Right lobe of liver (tissue), 6 donors: Measurements from ENCODE around the gene TGFA. TPM values are rescaled to one million over a fixed set of nuclear protein-coding genes. Genes with fewer than 3 reads are reported as not detected.
"Not testable (repeated sequence)": the region's sequence is repeated elsewhere in the genome, so short reads cannot be mapped to it uniquely, and the experiment has no call there.

Source experiments
- ATAC-seq, 4 donors: fragments of 200-7000 bp; cut with Tn5 transposase; one replicate each; pipeline ENCODE4 v1.9.1; 2020; ENCODE audit warnings: mild to moderate bottlenecking in 4 of 4, moderate library complexity in 4 of 4
- DNase-seq, 3 donors: peaks; one replicate each; pipeline ENCODE4 v3.0.0-alpha.2; 2020
- H3K27ac ChIP-seq, 3 donors: fragments of 200-600 bp; one replicate each; pipeline ENCODE4 v1.8.0; 2022
- H3K27me3 ChIP-seq, 2 donors: fragments of 200-600 bp; one replicate each; pipeline ENCODE4 v1.8.0; 2022
- H3K36me3 ChIP-seq, 4 donors: fragments of 200-600 bp; sonication (generic) in 1 of 4; one replicate each; pipeline versions ENCODE4 v1.5.1 to v1.8.0; 2017 to 2022; ENCODE audit warnings: control low read depth in 1 of 4
- H3K4me1 ChIP-seq, 4 donors: fragments of 200-600 bp; sonication (generic) in 1 of 4; one replicate each; pipeline versions ENCODE4 v1.5.1 to v1.8.0; 2017 to 2022; ENCODE audit warnings: control low read depth in 1 of 4
- H3K4me3 ChIP-seq, 3 donors: fragments of 200-600 bp; one replicate each; pipeline ENCODE4 v1.8.0; 2022
- H3K9me3 ChIP-seq, 4 donors: fragments of 200-600 bp; sonication (generic) in 1 of 4; one replicate each; pipeline versions ENCODE4 v1.5.1 to v1.8.0; 2017 to 2022; ENCODE audit warnings: control low read depth in 1 of 4
- CTCF ChIP-seq, 4 donors: fragments of 200-600 bp in 3 of 4; fragments of 450-650 bp in 1 of 4; IDR thresholded peaks; one replicate each; pipeline versions ENCODE4 v1.5.1 to v1.8.0; 2016 to 2022; ENCODE audit warnings: antibody characterized with exemption in 4 of 4, mild to moderate bottlenecking in 2 of 4
- POLR2A ChIP-seq: fragments of 450-650 bp; IDR thresholded peaks from one replicate; pipeline ENCODE4 v1.6.1; 2017; ENCODE audit warnings: antibody characterized with exemption, mild to moderate bottlenecking
- WGBS: methylation state at CpG from one replicate; pipeline ENCODE4 v1.1.6; 2018; ENCODE audit warnings: low coverage, low lambda C conversion rate; ENCODE audit not compliant: insufficient coverage; ENCODE audit errors: missing lambda C conversion rate; 5-methylcytosine and 5-hydroxymethylcytosine counted together
- intact Hi-C, 2 donors: fragments of 100-400 bp; cut with DNase I; formaldehyde crosslinking; loops; one replicate each; pipeline versions ENCODE4 v1.11.2 to v1.14.1; 2022
- total RNA-seq, 6 experiments: library from RNA; depleted of rRNA in 2 of 6; stranded (reverse); fragments of >200 nt in 2 of 6; fragmentation: NEBNext Ultra II Directional in 3 of 6; extraction: Animal tissue kit (Norgen Biotek cat#: 25700) in 3 of 6; gene quantifications; one replicate each; pipeline versions ENCODE4 v1.1.0 to v1.2.4, GENCODE V29; 2016 to 2023
- donor health status: DM: no; HTN: yes; CAD: no.
- donor health status: DM: no; HTN: no; CAD: no.
- donor health status: DM: no; HTN: no; CAD: no.
- donor health status: DM: no; HTN: yes; CAD: no.
- donor health status: DM: no; HTN: yes; CAD: no.

Gene TGFA
- total RNA-seq, 6 experiments from 2014 or later = 2.1 to 5.1 (median 4.4) TPM

- Histone ChIP-seq H3K9me3 (no peaks in the 10 kb centered on the region), H3K27ac (no peak overlapping the region), H3K27me3 (no peaks in the 10 kb centered on the region), H3K4me3 (no peak overlapping the region), H3K36me3 (no peaks in the 10 kb centered on the region), H3K4me1 (no peaks in the 10 kb centered on the region)
- no peak for TF ChIP-seq POLR2A
- no peak for TF ChIP-seq CTCF (IDR thresholded peaks at IDR 0.05)
- intact Hi-C loops = no loop called here
- no peak for DNase-seq
- 20% methylated on average over 1 of the region's 1 CpG for WGBS
- ATAC-seq = no peak
Observed at GRCh38 chr2:70468878-70469277, 84.7 kb downstream of the TGFA start.

- Histone ChIP-seq H3K27ac (no peak overlapping the region), H3K27me3 (no peaks in the 10 kb centered on the region), H3K36me3 (no peaks in the 10 kb centered on the region), H3K9me3 (no peaks in the 10 kb centered on the region), H3K4me3 (no peak overlapping the region), H3K4me1 (no peaks in the 10 kb centered on the region)
- WGBS = 63% methylated on average over 7 of the region's 10 CpGs
- intact Hi-C loops = no loop called here
- DNase-seq = no peak
- no peak for ATAC-seq
- no peak for TF ChIP-seq CTCF (IDR thresholded peaks at IDR 0.05)
- TF ChIP-seq POLR2A = no peak
Observed at GRCh38 chr2:70467831-70468779, 85.5 kb downstream of the TGFA start.

GRCh38 chr2:70467237-70467636, 86.4 kb downstream of the TGFA start:
- ATAC-seq (no peak), DNase-seq (no peak)
- Histone ChIP-seq H3K9me3 (no peaks in the 10 kb centered on the region), H3K4me1 (no peaks in the 10 kb centered on the region), H3K27me3 (no peaks in the 10 kb centered on the region), H3K36me3 (no peaks in the 10 kb centered on the region), H3K4me3 (no peak overlapping the region), H3K27ac (no peak overlapping the region)
- intact Hi-C loops = no loop called here
- 77% methylated on average over 3 of the region's 3 CpGs for WGBS
- no peak for TF ChIP-seq POLR2A
- no peak for TF ChIP-seq CTCF (IDR thresholded peaks at IDR 0.05)

- not testable (repeated sequence) for H3K27ac ChIP-seq, DNase-seq
- WGBS = 89% methylated on average over 4 of the region's 4 CpGs
Observed at GRCh38 chr2:70466647-70467046, 87.0 kb downstream of the TGFA start.

GRCh38 chr2:70463997-70464396, 89.6 kb downstream of the TGFA start:
- intact Hi-C loops = no loop called here
- Histone ChIP-seq H3K4me3 (no peak overlapping the region), H3K36me3 (no peaks in the 10 kb centered on the region), H3K4me1 (no peaks in the 10 kb centered on the region), H3K27ac (no peak overlapping the region), H3K27me3 (no peaks in the 10 kb centered on the region), H3K9me3 (no peaks in the 10 kb centered on the region)
- no peak for TF ChIP-seq POLR2A
- TF ChIP-seq CTCF (IDR thresholded peaks at IDR 0.05) = no peak
- 78% methylated on average over 3 of the region's 4 CpGs for WGBS
- ATAC-seq = no peak
- DNase-seq = no peak

More at GRCh38 chr2:70466647-70467046, 87.0 kb downstream of the TGFA start:
- H3K9me3 ChIP-seq, H3K27me3 ChIP-seq, H3K4me1 ChIP-seq, intact Hi-C loops, H3K4me3 ChIP-seq, ATAC-seq, H3K36me3 ChIP-seq: not testable (repeated sequence)
